Breast epithelium (tissue), 3 donors: ENCODE measurements around the gene GPAT2.

Source experiments
- CTCF ChIP-seq, 3 donors: fragments of 450-650 bp; IDR thresholded peaks; one replicate each; pipeline ENCODE4 v1.5.1; 2016 to 2017; ENCODE audit warnings: antibody characterized with exemption in 3 of 3, mild to moderate bottlenecking in 3 of 3, moderate library complexity in 3 of 3
- POLR2AphosphoS5 ChIP-seq, 3 donors: sonication (generic); formaldehyde crosslinking; IDR thresholded peaks; one replicate each; pipeline ENCODE4 v1.6.1; 2017; ENCODE audit warnings: antibody characterized with exemption in 3 of 3

GRCh38 chr2:96025194-96025492 lies 9.6 kb downstream of the GPAT2 start:
- no peak for TF ChIP-seq CTCF (IDR thresholded peaks at IDR 0.05)
- TF ChIP-seq POLR2AphosphoS5 (IDR thresholded peaks at IDR 0.05), result no peak
